Fibroblast of lung (primary cell): Measurements from ENCODE around the gene TGFBR3. TPM values are rescaled to one million over a fixed set of nuclear protein-coding genes. Genes with fewer than 3 reads are reported as not detected.

Source experiments
- DNase-seq, 2 donors: peaks; one replicate each; pipeline versions ENCODE4 v3.0.0 to v3.0.0-alpha.2; 2010; ENCODE audit warnings: low read depth in 2 of 2
- H2AFZ ChIP-seq: 2 replicates; pipeline ENCODE4 v1.5.1; 2012; ENCODE audit warnings: low read length, control low read depth, inconsistent platforms
- H3K27ac ChIP-seq: 2 replicates; pipeline ENCODE4 v1.5.1; 2011; ENCODE audit warnings: low read length, control low read depth; ENCODE audit not compliant: insufficient read depth
- H3K27me3 ChIP-seq: 2 replicates; pipeline ENCODE4 v1.5.1; 2011; ENCODE audit warnings: mild to moderate bottlenecking, low read length; ENCODE audit not compliant: control insufficient read depth, insufficient read depth
- H3K36me3 ChIP-seq: 2 replicates; pipeline ENCODE4 v1.5.1; 2011; ENCODE audit warnings: low read length; ENCODE audit not compliant: control insufficient read depth, insufficient read depth
- H3K4me1 ChIP-seq: 2 replicates; pipeline ENCODE4 v1.5.1; 2011; ENCODE audit warnings: low read length; ENCODE audit not compliant: control insufficient read depth, insufficient read depth; ENCODE audit errors: extremely low read depth
- H3K4me2 ChIP-seq: 2 replicates; pipeline ENCODE4 v1.5.1; 2011; ENCODE audit warnings: low read length, control low read depth; ENCODE audit not compliant: insufficient read depth; ENCODE audit errors: extremely low read depth
- H3K4me3 ChIP-seq, 4 experiments: fragments of 200-600 bp in 1 of 4; sonication (generic) in 1 of 4; replicated peaks in 1 of 4; 2 replicates each; pipeline ENCODE4 v1.5.1; 2011 to 2016; ENCODE audit warnings: low read length in 4 of 4, low read depth in 3 of 4, mild to moderate bottlenecking in 3 of 4, control low read depth in 2 of 4, inconsistent platforms in 1 of 4, mixed read lengths in 1 of 4; ENCODE audit not compliant: insufficient read depth in 1 of 4; ENCODE audit errors: control extremely low read depth in 1 of 4
- H3K79me2 ChIP-seq: 2 replicates; pipeline ENCODE4 v1.5.1; 2012; ENCODE audit warnings: mild to moderate bottlenecking, low read length, inconsistent platforms; ENCODE audit not compliant: control insufficient read depth, insufficient read depth
- H3K9ac ChIP-seq: 2 replicates; pipeline ENCODE4 v1.5.1; 2011; ENCODE audit warnings: mild to moderate bottlenecking, low read length, control low read depth; ENCODE audit not compliant: insufficient read depth
- H3K9me3 ChIP-seq: 2 replicates; pipeline ENCODE4 v1.5.1; 2012; ENCODE audit warnings: low read depth, low read length; ENCODE audit not compliant: control insufficient read depth, insufficient read depth
- H4K20me1 ChIP-seq: 2 replicates; pipeline ENCODE4 v1.5.1; 2011; ENCODE audit warnings: low read length; ENCODE audit not compliant: control insufficient read depth, insufficient read depth; ENCODE audit errors: extremely low read depth
- EZH2 ChIP-seq: IDR thresholded peaks from 2 replicates; pipeline ENCODE4 v1.5.1; 2012; ENCODE audit warnings: low read length, control low read depth, mild to moderate bottlenecking; ENCODE audit errors: missing control alignments
- polyA plus RNA-seq, 2 donors: library from polyadenylated mRNA; depleted of rRNA in 1 of 2; stranded (reverse) in 1 of 2; unstranded in 1 of 2; fragments of >200 nt; gene quantifications; 2 replicates each; pipeline ENCODE4 v1.2.1, GENCODE V29; 2011 to 2012; ENCODE audit warnings: missing spikeins in 1 of 2
- total RNA-seq: library from RNA; depleted of rRNA; stranded (reverse); fragments of >200 nt; gene quantifications from 2 replicates; pipeline ENCODE4 v1.2.1, GENCODE V29; 2014
- TF ChIP-seq, protein P1 (sequence below), 2 donors: IDR thresholded peaks in 1 of 2; conservative IDR thresholded peaks in 1 of 2; 1 replicate in 1 of 2; 2 replicates in 1 of 2; pipeline ENCODE4 v1.5.1; 2011 to 2012; ENCODE audit warnings: low read length in 2 of 2, control low read depth in 1 of 2, inconsistent platforms in 1 of 2, low read depth in 1 of 2, mild to moderate bottlenecking in 1 of 2

Gene TGFBR3
- total and polyA plus RNA-seq, 2 donors (not counting 1 experiment from before 2014, with no cell fraction given) = 68.3 to 98.1 TPM

- no peaks in the 10 kb centered on the region for H3K4me1 ChIP-seq
- no peak overlapping the region for H3K9ac ChIP-seq
- no peaks in the 10 kb centered on the region for H3K27me3 ChIP-seq
- H3K79me2 ChIP-seq = peaks cover 72% of the 10 kb centered on the region
- no peak overlapping the region for H3K4me2 ChIP-seq
- no peak for TF ChIP-seq EZH2
- TF ChIP-seq, protein P1, sequence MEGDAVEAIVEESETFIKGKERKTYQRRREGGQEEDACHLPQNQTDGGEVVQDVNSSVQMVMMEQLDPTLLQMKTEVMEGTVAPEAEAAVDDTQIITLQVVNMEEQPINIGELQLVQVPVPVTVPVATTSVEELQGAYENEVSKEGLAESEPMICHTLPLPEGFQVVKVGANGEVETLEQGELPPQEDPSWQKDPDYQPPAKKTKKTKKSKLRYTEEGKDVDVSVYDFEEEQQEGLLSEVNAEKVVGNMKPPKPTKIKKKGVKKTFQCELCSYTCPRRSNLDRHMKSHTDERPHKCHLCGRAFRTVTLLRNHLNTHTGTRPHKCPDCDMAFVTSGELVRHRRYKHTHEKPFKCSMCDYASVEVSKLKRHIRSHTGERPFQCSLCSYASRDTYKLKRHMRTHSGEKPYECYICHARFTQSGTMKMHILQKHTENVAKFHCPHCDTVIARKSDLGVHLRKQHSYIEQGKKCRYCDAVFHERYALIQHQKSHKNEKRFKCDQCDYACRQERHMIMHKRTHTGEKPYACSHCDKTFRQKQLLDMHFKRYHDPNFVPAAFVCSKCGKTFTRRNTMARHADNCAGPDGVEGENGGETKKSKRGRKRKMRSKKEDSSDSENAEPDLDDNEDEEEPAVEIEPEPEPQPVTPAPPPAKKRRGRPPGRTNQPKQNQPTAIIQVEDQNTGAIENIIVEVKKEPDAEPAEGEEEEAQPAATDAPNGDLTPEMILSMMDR (conservative IDR thresholded peaks at IDR 0.05 in 1 of 2, IDR thresholded peaks at IDR 0.05 in 1 of 2; ENCODE audit: low read depth in 1 of 2, low read length in 2 of 2) = no peak
- H3K36me3 ChIP-seq = no peaks in the 10 kb centered on the region
- H2AFZ ChIP-seq = no peak overlapping the region
- peak overlapping the region in 1 of 4 experiments; percentile 1 for H3K4me3 ChIP-seq
- H4K20me1 ChIP-seq = no peaks in the 10 kb centered on the region
- no peak for DNase-seq
- H3K9me3 ChIP-seq = no peaks in the 10 kb centered on the region
- H3K27ac ChIP-seq = no peak overlapping the region
Measured at GRCh38 chr1:91881280-91881679, 4.7 kb downstream of the TGFBR3 start.

DNA sequence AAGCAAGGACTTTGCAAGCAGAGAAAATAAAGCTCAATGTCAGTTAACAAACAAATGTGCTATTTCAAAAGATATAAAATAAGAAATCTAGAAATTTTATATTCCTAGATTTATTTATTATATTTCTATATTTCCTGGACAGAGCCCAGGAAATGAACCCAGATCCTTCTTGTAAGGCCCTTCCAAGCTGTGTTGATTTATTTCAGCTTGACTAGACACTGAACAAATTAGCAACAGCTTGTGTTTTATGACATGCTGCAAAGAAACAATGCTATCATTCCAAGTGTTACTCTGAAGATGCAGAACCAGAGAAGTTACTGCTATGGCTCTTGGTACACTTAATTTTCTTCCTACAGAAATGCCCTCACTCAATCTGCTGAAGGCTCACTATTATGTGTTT, 6.2 kb downstream of the TGFBR3 start:
- H3K9ac ChIP-seq = no peak overlapping the region
- no peaks in the 10 kb centered on the region for H3K4me1 ChIP-seq
- peaks cover 78% of the 10 kb centered on the region for H3K79me2 ChIP-seq
- H3K27me3 ChIP-seq = no peaks in the 10 kb centered on the region
- H2AFZ ChIP-seq = no peak overlapping the region
- no peaks in the 10 kb centered on the region for H3K9me3 ChIP-seq
- H3K4me3 ChIP-seq = no peak overlapping the region
- no peak for DNase-seq
- H3K36me3 ChIP-seq = no peaks in the 10 kb centered on the region
- TF ChIP-seq, protein P1 (conservative IDR thresholded peaks at IDR 0.05 in 1 of 2, IDR thresholded peaks at IDR 0.05 in 1 of 2; ENCODE audit: low read depth in 1 of 2, low read length in 2 of 2) = no peak
- no peak for TF ChIP-seq EZH2
- no peak overlapping the region for H3K4me2 ChIP-seq
- no peaks in the 10 kb centered on the region for H4K20me1 ChIP-seq
- H3K27ac ChIP-seq = no peak overlapping the region

DNA sequence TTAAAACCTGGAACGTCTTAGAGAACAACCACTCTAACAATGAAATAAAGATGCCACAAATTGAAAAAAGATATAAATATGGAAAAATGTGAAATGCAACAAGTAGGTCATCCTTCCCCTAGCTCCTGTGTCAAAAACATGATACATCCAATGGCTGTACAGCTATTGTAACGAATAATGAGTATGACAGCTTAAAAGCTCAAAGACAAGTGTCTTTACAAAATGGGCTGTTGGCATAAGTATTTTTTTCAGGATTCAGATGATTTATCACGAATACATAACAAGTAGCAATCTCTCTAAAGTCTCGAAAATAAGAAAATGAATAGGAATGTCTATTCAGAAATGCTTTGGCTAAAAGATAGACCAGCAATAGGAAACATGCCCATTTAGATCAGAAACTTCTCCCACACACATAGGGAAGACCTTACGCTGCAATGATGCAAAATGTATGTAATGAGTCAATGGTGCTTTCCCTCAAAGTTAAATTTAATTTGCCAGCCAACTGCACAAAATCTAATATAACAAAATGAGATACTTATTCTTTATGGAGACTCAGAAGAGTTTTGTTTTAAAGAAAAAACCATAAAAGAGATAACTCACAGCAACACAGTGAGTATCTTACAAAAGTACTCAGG, 8.3 kb downstream of the TGFBR3 start:
- H3K36me3 ChIP-seq = no peaks in the 10 kb centered on the region
- H3K27ac ChIP-seq = no peak overlapping the region
- H3K9ac ChIP-seq = no peak overlapping the region
- H3K27me3 ChIP-seq = no peaks in the 10 kb centered on the region
- no peaks in the 10 kb centered on the region for H4K20me1 ChIP-seq
- no peak for TF ChIP-seq EZH2
- TF ChIP-seq, protein P1 (conservative IDR thresholded peaks at IDR 0.05 in 1 of 2, IDR thresholded peaks at IDR 0.05 in 1 of 2; ENCODE audit: low read depth in 1 of 2, low read length in 2 of 2) = no peak
- H2AFZ ChIP-seq = no peak overlapping the region
- peak in 1 of 2 donors; percentile 38 for DNase-seq
- no peaks in the 10 kb centered on the region for H3K9me3 ChIP-seq
- no peak overlapping the region for H3K4me3 ChIP-seq
- peaks cover under 1% of the 10 kb centered on the region for H3K4me1 ChIP-seq
- H3K4me2 ChIP-seq = no peak overlapping the region
- peaks cover 68% of the 10 kb centered on the region for H3K79me2 ChIP-seq
